Dermis microvascular lymphatic vessel endothelial cell (primary cell): Measurements from ENCODE around the gene RNU2-63P. TPM values are rescaled to one million over a fixed set of nuclear protein-coding genes. Genes with fewer than 3 reads are reported as not detected.
"Not testable (repeated sequence)": the region's sequence is repeated elsewhere in the genome, so short reads cannot be mapped to it uniquely, and the experiment has no call there.

Experiments
- DNase-seq, 2 donors: peaks; one replicate each; pipeline versions ENCODE4 v3.0.0 to v3.0.0-alpha.2; 2010; ENCODE audit warnings: low read depth in 2 of 2
- total RNA-seq: library from RNA; depleted of rRNA; stranded (reverse); fragments of >200 nt; gene quantifications from 2 replicates; pipeline ENCODE4 v1.2.1, GENCODE V29; 2014

Gene RNU2-63P
- total RNA-seq: 99.9 TPM in 1 of 2 replicates, not detected in the other

- peak; percentile 65 to 66 for DNase-seq
Observed at GRCh38 chr2:88016086-88016959, at the start of gene RNU2-63P. TSS of gene RNU2-63P (minus strand) at chr2:88016547.

- no peak for DNase-seq
Observed at GRCh38 chr2:88061295-88061694, 44.9 kb upstream of the RNU2-63P start.

DNA sequence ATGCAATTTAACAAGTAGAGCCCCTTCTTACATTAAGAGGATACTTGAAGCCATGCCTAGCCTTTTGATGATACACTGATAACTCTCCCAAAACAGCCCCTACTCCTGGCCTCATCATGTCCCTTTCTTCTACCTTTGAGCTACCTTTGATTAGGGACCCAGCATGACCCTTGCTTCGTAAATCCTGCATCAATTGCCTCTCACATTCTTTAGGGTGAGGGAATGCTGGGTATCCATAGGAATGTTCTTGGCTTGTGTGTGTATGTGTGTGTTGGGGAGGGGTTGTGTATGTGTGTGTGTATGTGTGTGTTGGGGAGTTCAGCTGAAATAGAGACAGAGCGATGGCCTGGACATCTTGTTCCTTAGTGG is 44.5 kb upstream of the RNU2-63P start:
- no peak for DNase-seq

DNA sequence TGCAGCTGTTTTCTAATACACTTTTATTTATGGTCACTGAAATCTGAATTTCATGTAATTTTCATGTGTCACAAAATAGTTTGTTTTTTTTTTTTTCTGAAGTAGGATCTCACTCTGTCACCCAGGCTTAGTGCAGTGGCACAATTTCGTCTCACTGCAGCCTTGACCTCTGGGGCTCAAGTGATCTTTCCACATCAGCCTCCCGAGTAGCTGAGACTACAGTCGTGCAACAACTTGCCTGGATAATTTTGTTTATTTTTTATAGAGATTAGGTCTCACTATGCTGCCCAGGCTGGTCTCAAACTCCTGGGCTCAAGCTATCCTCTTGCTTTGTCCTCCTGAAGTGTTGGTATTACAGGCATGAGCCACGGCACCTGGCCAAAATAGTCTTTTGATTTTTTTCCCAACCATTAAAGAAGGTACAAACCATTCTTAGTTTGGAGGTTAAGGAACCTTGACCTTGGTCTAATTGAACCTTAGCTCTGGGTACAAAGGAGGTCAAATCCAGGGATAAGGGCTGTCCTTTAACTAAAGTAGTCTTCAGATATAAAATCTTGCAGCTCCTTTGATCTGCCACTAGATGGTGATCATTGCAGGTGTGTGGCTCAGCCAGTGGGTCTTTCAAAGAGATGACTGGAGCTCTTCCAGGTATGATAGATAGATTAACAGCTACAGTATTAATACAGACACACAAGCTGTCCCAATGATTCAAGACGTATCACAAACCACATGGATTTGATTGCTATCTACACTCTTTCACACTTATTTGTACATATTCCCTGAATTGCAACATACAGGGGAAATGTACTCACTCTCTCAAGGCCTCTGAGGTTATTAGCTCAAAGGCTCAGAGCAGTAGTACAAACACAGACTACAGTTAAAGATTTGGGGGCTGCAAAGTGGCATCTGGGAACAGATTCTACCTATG is 43.9 kb upstream of the RNU2-63P start:
- DNase-seq: peak; percentile 12 to 48

DNA sequence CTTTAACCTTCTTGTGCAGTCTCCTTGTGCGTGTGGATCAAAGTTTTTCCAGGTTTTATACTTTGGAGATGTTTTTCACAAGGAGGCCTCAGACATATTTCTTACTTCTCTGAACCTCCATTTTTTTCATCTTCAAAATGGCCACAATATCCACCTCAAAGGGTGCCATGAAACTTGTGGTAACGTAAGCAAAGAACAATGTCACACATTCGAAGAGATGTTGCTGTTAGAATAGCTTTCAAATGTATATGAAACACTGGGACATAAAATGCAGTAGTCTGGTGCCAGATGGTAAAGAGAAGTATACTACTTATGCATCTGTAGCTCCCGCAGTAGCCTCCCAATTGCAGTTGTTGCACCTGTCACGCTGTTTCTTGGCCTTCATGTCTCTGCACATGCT is 41.8 kb upstream of the RNU2-63P start:
- DNase-seq: no peak

GRCh38 chr2:88057437-88057844 is 41.1 kb upstream of the RNU2-63P start:
- no peak for DNase-seq

GRCh38 chr2:88055371-88056128 is 39.2 kb upstream of the RNU2-63P start, which contains the start of gene KRCC1:
TSS of gene KRCC1 (minus strand) at chr2:88055783. CDS start at chr2:88028563, 27,220 bp downstream.
- DNase-seq: peak; percentile 78 to 93

GRCh38 chr2:88054782-88055370 is 38.5 kb upstream of the RNU2-63P start:
- peak in 1 of 2 donors; percentile 33 for DNase-seq

DNA sequence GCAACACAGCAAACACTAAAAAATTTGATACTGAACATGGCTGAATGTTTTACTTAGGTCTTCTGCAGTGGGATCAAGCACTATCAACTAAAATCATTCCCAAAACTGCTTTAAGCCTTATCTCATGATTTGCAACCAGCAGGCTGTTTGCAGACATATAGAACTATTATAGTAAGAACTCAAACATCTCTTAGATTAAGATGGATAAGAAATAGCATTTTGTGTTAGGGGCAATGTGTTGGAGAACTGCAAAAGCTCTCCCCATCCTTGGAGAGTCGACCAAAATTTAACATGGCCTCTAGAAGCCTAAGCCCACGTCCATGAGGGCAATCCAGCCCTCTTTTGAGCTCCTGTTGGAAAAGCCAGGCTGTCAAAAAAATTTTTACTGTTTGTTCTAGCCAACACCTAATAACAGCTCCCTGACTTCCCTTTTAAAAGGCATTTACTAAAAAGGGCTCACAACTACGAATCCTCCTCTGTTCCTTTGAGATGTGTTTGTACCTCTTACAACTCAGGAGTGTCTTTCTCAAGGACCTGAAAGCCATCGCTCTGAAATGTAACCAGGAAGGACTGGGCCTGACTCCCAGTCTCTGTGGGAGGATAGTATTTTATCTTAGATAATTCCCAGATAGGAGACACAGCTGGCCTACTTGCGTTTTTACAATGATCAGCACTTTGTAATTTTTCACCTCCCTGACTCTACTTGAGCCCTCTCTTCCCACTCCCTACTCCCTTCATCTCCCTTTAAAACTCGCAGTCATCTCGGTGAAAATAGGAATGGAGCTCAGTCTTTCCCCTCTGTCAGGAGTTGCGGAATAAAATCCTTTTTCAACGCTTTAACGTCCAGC is 37.8 kb upstream of the RNU2-63P start:
- no peak for DNase-seq

DNA sequence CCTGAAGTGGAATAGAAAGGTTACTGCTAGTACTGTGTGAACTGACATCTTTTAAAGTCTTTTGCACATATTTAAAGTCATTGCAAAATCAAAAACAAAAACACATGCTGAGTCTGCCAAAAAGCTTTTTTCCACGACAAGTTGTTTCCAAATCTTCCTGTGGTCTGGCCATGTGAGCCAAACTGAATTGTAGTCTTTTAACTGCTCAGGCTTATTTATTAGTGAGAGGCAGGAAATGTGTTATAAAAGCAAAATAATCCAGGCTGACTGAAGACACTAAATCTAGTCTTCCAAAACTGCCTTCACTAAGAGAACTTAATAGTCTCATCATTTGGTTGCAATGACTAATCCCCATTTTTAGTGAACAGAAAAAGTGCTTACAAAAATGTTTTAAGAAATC is 36.9 kb upstream of the RNU2-63P start:
- peak; percentile 23 to 35 for DNase-seq

DNA sequence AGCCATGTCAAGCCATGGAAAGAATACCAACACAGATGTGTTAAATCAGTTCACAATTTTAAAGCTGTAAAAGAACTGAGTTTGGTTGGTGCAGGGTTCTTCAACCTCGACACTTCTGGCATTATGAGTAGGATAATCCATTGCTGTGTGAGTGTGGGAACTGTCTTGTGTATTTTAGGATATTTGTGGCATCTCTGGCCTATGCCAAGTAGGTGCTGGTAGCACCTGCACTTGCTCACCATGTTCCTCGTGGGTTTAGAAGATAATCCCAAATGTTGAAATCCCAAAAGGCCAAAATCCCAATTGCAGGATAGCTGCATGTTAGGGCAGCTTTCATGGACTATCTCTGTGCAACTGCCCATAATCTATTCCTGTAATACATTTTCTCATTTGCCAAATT is 35.4 kb upstream of the RNU2-63P start:
- DNase-seq: no peak

DNA sequence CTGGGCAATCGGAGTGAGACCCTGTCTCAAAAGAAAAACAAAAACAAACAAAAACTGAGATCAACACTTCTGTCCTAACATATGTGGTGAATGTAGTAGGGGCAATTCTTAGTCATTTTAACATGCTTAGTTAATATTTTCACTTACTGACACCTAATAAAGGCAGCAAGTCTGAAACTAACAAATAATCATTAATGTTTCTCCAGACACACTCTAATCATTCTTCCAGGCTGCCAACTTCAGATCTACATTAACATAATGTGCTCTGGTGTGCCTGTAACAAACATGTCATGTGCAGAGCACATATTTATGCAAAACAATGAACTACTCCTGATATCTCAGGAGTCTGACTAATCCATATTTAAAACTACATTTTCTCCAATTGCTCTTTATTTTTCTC is 33.3 kb upstream of the RNU2-63P start:
- no peak for DNase-seq

DNA sequence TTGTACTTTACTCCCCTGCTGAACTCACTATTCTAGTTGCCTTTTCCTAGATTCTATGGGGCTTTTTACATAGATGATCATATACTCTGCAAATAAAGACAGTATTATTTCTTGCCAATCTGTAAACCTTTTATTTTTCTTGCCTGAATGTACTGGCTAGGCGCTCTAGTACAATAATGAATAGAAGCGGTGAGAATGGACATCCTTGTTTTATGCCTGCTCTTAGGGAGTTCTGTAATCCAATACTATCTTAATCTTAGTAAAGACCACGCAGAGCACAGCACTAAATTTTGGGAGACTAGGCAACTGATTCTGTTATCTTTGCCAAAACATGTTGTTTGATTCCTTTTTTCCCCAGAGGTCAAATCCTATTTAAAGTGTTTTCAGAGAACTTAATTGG is 32.2 kb upstream of the RNU2-63P start:
- no peak for DNase-seq

GRCh38 chr2:88045561-88045960 is 29.2 kb upstream of the RNU2-63P start:
- not testable (repeated sequence) for DNase-seq

DNA sequence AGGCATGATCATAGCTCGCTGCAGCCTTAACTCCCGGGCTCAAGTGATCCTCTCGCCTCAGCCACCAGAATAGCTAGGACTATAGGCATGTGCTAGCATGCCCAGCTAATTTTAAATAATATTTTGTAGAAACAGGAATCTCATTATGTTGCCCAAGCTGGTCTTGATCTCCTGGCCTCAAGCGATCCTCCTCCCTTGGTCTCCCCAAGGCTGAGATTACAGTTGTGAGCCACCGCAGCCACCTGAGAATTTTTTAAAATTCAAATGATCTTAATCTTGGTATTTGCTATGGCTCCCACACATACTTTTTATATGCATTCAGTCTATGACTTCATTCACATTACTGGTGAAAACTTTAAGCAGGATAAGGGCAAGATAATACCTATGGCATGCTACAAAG is 26.1 kb upstream of the RNU2-63P start:
- no peak for DNase-seq

GRCh38 chr2:88038263-88039105 is 22.1 kb upstream of the RNU2-63P start:
- DNase-seq: peak in 1 of 2 donors; percentile 48

GRCh38 chr2:88036606-88037005 is 20.3 kb upstream of the RNU2-63P start:
- no peak for DNase-seq

GRCh38 chr2:88036182-88036581 is 19.8 kb upstream of the RNU2-63P start:
- no peak for DNase-seq

- no peak for DNase-seq
Observed at GRCh38 chr2:88032070-88032702, 15.8 kb upstream of the RNU2-63P start.
